ENCODE data around the gene UST. TPM values are rescaled to one million over a fixed set of nuclear protein-coding genes. Genes with fewer than 3 reads are reported as not detected.

Gene UST
- total RNA-seq, 1 experiment from 2014 or later: 10.0 TPM

GRCh38 chr6:148837941-148838340 is 91.1 kb downstream of the UST start:
- H3K36me3 Mint-ChIP-seq (ENCODE audit: insufficient read depth, unreplicated experiment): no peaks in the 10 kb centered on the region
- no peak overlapping the region for H3K27ac Mint-ChIP-seq (ENCODE audit: low read depth, unreplicated experiment)
- ChIA-PET POLR2A (no interaction called here), CTCF (interaction anchor here (0.6 to 1.2 kb wide), 5 partner anchors 12 to 615 kb away, joined by 3 to 4 read pairs (median 3); no protein-coding TSS in a partner anchor)
- peaks cover 19% of the 10 kb centered on the region for H3K4me1 Mint-ChIP-seq (ENCODE audit: insufficient read depth, unreplicated experiment)
- BruUV-seq (replicated peaks): no TSS peak
- intact Hi-C loops (cut with micrococcal nuclease): no loop called here
- H3K27me3 Mint-ChIP-seq (ENCODE audit: insufficient read depth, unreplicated experiment): no peaks in the 10 kb centered on the region
- no peak overlapping the region for H3K4me3 Mint-ChIP-seq (ENCODE audit: unreplicated experiment)
- no peak for DNase-seq (ENCODE audit: unreplicated experiment)
- TF ChIP-seq, protein P1, sequence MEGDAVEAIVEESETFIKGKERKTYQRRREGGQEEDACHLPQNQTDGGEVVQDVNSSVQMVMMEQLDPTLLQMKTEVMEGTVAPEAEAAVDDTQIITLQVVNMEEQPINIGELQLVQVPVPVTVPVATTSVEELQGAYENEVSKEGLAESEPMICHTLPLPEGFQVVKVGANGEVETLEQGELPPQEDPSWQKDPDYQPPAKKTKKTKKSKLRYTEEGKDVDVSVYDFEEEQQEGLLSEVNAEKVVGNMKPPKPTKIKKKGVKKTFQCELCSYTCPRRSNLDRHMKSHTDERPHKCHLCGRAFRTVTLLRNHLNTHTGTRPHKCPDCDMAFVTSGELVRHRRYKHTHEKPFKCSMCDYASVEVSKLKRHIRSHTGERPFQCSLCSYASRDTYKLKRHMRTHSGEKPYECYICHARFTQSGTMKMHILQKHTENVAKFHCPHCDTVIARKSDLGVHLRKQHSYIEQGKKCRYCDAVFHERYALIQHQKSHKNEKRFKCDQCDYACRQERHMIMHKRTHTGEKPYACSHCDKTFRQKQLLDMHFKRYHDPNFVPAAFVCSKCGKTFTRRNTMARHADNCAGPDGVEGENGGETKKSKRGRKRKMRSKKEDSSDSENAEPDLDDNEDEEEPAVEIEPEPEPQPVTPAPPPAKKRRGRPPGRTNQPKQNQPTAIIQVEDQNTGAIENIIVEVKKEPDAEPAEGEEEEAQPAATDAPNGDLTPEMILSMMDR (IDR thresholded peaks at IDR 0.05; ENCODE audit: unreplicated experiment): no peak
- no peaks in the 10 kb centered on the region for H3K9me3 Mint-ChIP-seq (ENCODE audit: unreplicated experiment)

DNA sequence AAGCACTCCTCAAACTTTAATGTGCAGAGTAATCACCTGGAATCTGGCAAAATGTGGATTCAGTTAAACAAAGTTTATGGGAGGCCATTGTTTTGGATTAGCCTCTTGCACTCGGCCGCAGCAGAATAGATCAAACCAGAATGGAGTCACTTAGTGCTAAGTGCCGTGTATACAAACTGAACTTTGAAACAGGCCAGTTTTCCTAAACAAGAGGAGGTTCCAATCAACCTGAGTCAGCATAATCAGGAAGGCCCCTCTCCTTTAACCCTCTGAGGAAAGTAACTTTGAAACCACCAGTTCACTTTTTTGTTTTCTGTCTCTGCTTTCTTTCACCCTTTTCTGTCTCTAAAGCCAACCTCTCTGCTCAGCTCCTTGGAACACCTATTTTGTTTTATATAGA is 92.2 kb downstream of the UST start:
- TF ChIP-seq, protein P1 (IDR thresholded peaks at IDR 0.05; ENCODE audit: unreplicated experiment): no peak
- H3K27me3 Mint-ChIP-seq (ENCODE audit: insufficient read depth, unreplicated experiment): no peaks in the 10 kb centered on the region
- no peak overlapping the region for H3K4me3 Mint-ChIP-seq (ENCODE audit: unreplicated experiment)
- no peaks in the 10 kb centered on the region for H3K9me3 Mint-ChIP-seq (ENCODE audit: unreplicated experiment)
- POLR2A ChIA-PET: no interaction called here
- CTCF ChIA-PET: no interaction called here
- no peak for DNase-seq (ENCODE audit: unreplicated experiment)
- BruUV-seq (replicated peaks): no TSS peak
- H3K36me3 Mint-ChIP-seq (ENCODE audit: insufficient read depth, unreplicated experiment): no peaks in the 10 kb centered on the region
- intact Hi-C loops (cut with micrococcal nuclease): no loop called here
- peaks cover 19% of the 10 kb centered on the region for H3K4me1 Mint-ChIP-seq (ENCODE audit: insufficient read depth, unreplicated experiment)
- no peak overlapping the region for H3K27ac Mint-ChIP-seq (ENCODE audit: low read depth, unreplicated experiment)

- Mint-ChIP-seq H3K27ac (ENCODE audit: low read depth, unreplicated experiment) (no peak overlapping the region), H3K27me3 (ENCODE audit: insufficient read depth, unreplicated experiment) (no peaks in the 10 kb centered on the region), H3K4me3 (ENCODE audit: unreplicated experiment) (no peak overlapping the region), H3K36me3 (ENCODE audit: insufficient read depth, unreplicated experiment) (no peaks in the 10 kb centered on the region), H3K4me1 (ENCODE audit: insufficient read depth, unreplicated experiment) (peaks cover 19% of the 10 kb centered on the region), H3K9me3 (ENCODE audit: unreplicated experiment) (no peaks in the 10 kb centered on the region)
- DNase-seq (ENCODE audit: unreplicated experiment): no peak
- POLR2A ChIA-PET: interaction anchor here (1.0 kb wide), 1 partner anchor 52 kb away, joined by 6 read pairs; no protein-coding TSS in a partner anchor
- BruUV-seq (replicated peaks): no TSS peak
- CTCF ChIA-PET: no interaction called here
- intact Hi-C loops (cut with micrococcal nuclease): no loop called here
- TF ChIP-seq, protein P1 (IDR thresholded peaks at IDR 0.05; ENCODE audit: unreplicated experiment): no peak
Measured at GRCh38 chr6:148840256-148840655, 93.4 kb downstream of the UST start.

- ChIA-PET CTCF (interaction anchor here (0.6 to 1.0 kb wide), 5 partner anchors 11 to 1336 kb away, joined by 3 read pairs; no protein-coding TSS in a partner anchor), POLR2A (interaction anchor here (1.6 to 2.2 kb wide), 2 partner anchors 12 to 14 kb away, joined by 4 to 8 read pairs; no protein-coding TSS in a partner anchor)
- TF ChIP-seq, protein P1 (IDR thresholded peaks at IDR 0.05; ENCODE audit: unreplicated experiment): no peak
- no TSS peak for BruUV-seq (replicated peaks)
- Mint-ChIP-seq H3K27ac (ENCODE audit: low read depth, unreplicated experiment) (no peak overlapping the region), H3K4me1 (ENCODE audit: insufficient read depth, unreplicated experiment) (peaks cover 7% of the 10 kb centered on the region), H3K27me3 (ENCODE audit: insufficient read depth, unreplicated experiment) (no peaks in the 10 kb centered on the region), H3K9me3 (ENCODE audit: unreplicated experiment) (no peaks in the 10 kb centered on the region), H3K4me3 (ENCODE audit: unreplicated experiment) (no peak overlapping the region), H3K36me3 (ENCODE audit: insufficient read depth, unreplicated experiment) (no peaks in the 10 kb centered on the region)
- intact Hi-C loops (cut with micrococcal nuclease): no loop called here
- DNase-seq (ENCODE audit: unreplicated experiment): no peak
Measured at GRCh38 chr6:148842296-148843019, 95.6 kb downstream of the UST start.

Data from MCF 10A (cell line).